Sigmoid colon (tissue), 7 donors: ENCODE results near the gene ATG7. TPM values are rescaled to one million over a fixed set of nuclear protein-coding genes. Genes with fewer than 3 reads are reported as not detected.

Experiments
- DNase-seq: peaks from one replicate; pipeline ENCODE4 v3.0.0-alpha.2; 2019
- H3K27ac ChIP-seq, 4 donors: fragments of 200-600 bp; sonication (generic); one replicate each; pipeline ENCODE4 v1.5.1; 2016 to 2019; ENCODE audit warnings: mild to moderate bottlenecking in 1 of 4
- H3K27me3 ChIP-seq, 3 donors: fragments of 200-600 bp; sonication (generic); one replicate each; pipeline ENCODE4 v1.5.1; 2019; ENCODE audit warnings: mild to moderate bottlenecking in 1 of 3
- H3K36me3 ChIP-seq, 4 donors: fragments of 200-600 bp; sonication (generic); one replicate each; pipeline ENCODE4 v1.5.1; 2016 to 2019
- H3K4me1 ChIP-seq, 4 donors: fragments of 200-600 bp; sonication (generic); one replicate each; pipeline ENCODE4 v1.5.1; 2017 to 2019
- H3K4me3 ChIP-seq, 4 donors: fragments of 200-600 bp; sonication (generic); one replicate each; pipeline ENCODE4 v1.5.1; 2017 to 2019; ENCODE audit warnings: mild to moderate bottlenecking in 2 of 4, moderate library complexity in 1 of 4
- H3K9me3 ChIP-seq, 4 donors: fragments of 200-600 bp in 3 of 4; sonication (generic) in 3 of 4; one replicate each; pipeline versions ENCODE4 v1.5.1 to v1.6.1; 2013 to 2019
- EP300 ChIP-seq, 4 donors: sonication (generic); formaldehyde crosslinking; IDR thresholded peaks; one replicate each; pipeline ENCODE4 v1.6.1; 2017; ENCODE audit warnings: antibody characterized with exemption in 4 of 4
- POLR2A ChIP-seq, 2 donors: fragments of 450-650 bp; IDR thresholded peaks; one replicate each; pipeline ENCODE4 v1.6.1; 2016; ENCODE audit warnings: antibody characterized with exemption in 2 of 2, mild to moderate bottlenecking in 2 of 2, moderate library complexity in 2 of 2
- POLR2AphosphoS5 ChIP-seq, 4 donors: sonication (generic); formaldehyde crosslinking; IDR thresholded peaks; one replicate each; pipeline ENCODE4 v1.6.1; 2017; ENCODE audit warnings: antibody characterized with exemption in 4 of 4
- WGBS, 2 donors: extraction: QIAGEN DNeasy Blood & Tissue Kit; methylation state at CpG; one replicate each; pipeline ENCODE4 v1.1.7; 2013; 5-methylcytosine and 5-hydroxymethylcytosine counted together
- intact Hi-C: fragments of 100-400 bp; cut with DNase I; formaldehyde crosslinking; loops from one replicate; pipeline ENCODE4 v1.15.1; 2023
- polyA plus RNA-seq, 3 donors: library from polyadenylated mRNA; stranded (reverse); fragments of 200-250 nt; gene quantifications; one replicate each; pipeline ENCODE4 v1.2.3, GENCODE V29; 2013
- small RNA-seq, 3 donors: library from RNA; depleted of rRNA; stranded (forward); fragments of <200 nt; gene quantifications; one replicate each; pipeline ENCODE3, GENCODE V24; 2016
- total RNA-seq, 4 donors: library from RNA; depleted of rRNA; stranded (reverse); fragments of >200 nt; gene quantifications; one replicate each; pipeline ENCODE4 v1.1.0, GENCODE V29; 2016
- TF ChIP-seq, protein P1 (sequence below), 4 experiments: fragments of 450-650 bp in 3 of 4; fragments of 200-600 bp in 1 of 4; IDR thresholded peaks; one replicate each; pipeline ENCODE4 v1.5.1; 2016 to 2019; ENCODE audit warnings: antibody characterized with exemption in 4 of 4, mild to moderate bottlenecking in 3 of 4, moderate library complexity in 2 of 4
- donor health status: healthy with polysubstance abuse.
- donor health status: Bipolar disorder and iron deficiency.
- donor health status: healthy.

Gene ATG7
- total and polyA plus RNA-seq, 7 donors, result 12.5 to 62.9 (median 34.8) TPM

DNA sequence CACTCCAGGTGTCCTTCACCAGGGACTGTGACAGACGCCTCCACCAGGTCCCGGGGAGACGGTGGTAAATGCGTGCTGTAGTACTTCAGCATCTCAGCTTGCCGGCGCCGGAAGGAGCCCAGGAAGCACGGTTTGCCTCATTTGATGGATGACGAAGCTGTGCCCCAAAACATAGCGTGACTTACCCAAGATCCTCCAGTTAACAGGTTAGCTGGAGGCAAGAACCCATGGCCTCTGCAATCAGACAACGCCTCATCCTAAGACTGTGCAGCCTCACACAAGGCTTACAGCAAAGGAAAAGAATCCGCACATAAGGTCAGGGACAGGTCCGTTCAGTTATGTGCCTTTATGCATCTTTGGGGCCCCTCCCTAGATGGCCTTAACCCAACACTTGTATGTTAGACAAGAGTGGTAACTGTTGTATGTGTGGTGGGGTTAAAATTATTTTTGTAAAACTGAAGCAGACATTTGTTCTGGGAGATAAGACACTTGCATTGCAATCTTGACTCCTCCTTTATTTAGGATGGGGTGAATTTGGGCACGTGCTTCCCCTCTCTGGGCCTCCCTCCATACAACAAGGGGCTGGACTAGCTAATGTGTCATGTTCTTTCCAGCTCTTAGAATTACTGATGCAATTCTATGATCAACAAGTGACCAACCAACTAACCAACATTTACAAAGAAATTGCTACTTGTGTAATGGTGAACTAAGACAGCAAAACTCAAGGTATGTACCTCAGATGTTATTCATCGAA lies 332.1 kb downstream of the ATG7 start:
- peaks cover 3 to 95% (median 91%) of the 10 kb centered on the region in 4 donors for H3K4me1 ChIP-seq

DNA sequence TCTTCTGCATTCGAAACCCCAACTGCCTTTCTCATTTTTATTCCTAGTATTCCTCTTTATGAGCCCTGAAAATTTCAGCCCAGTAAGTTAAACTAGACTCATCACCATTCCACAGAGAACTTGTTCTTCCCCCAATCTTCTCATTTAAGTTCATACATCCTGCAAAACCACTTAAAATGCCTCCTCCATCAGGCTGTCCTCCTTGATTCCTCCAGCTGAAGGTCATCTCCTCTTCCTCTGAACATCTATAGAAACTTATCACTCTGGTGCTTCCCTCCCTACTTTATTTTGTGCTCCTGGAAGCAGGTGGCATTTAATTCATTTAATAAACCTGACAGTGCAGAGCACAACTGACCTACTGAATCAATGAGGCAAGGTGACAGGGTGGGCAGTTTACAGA lies 333.2 kb downstream of the ATG7 start:
- H3K9me3 ChIP-seq, result no peaks in the 10 kb centered on the region
- peaks cover 3 to 95% (median 92%) of the 10 kb centered on the region in 4 donors for H3K4me1 ChIP-seq
- WGBS, 2 donors, result 90 to 94% methylated on average over 1 of the region's 1 CpG
- H3K36me3 ChIP-seq, result no peaks in the 10 kb centered on the region
- TF ChIP-seq POLR2A (IDR thresholded peaks at IDR 0.05), result no peak
- no peak for TF ChIP-seq POLR2AphosphoS5 (IDR thresholded peaks at IDR 0.05)
- TF ChIP-seq EP300 (IDR thresholded peaks at IDR 0.05), result no peak
- TF ChIP-seq, protein P1, sequence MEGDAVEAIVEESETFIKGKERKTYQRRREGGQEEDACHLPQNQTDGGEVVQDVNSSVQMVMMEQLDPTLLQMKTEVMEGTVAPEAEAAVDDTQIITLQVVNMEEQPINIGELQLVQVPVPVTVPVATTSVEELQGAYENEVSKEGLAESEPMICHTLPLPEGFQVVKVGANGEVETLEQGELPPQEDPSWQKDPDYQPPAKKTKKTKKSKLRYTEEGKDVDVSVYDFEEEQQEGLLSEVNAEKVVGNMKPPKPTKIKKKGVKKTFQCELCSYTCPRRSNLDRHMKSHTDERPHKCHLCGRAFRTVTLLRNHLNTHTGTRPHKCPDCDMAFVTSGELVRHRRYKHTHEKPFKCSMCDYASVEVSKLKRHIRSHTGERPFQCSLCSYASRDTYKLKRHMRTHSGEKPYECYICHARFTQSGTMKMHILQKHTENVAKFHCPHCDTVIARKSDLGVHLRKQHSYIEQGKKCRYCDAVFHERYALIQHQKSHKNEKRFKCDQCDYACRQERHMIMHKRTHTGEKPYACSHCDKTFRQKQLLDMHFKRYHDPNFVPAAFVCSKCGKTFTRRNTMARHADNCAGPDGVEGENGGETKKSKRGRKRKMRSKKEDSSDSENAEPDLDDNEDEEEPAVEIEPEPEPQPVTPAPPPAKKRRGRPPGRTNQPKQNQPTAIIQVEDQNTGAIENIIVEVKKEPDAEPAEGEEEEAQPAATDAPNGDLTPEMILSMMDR (IDR thresholded peaks at IDR 0.05), result no peak
- H3K27ac ChIP-seq, result peak overlapping the region; percentile 55 to 94 (median 89)
- intact Hi-C loops, result loop anchor here (10.0 kb wide), 1 partner anchor 511 kb away; no protein-coding TSS in a partner anchor
- no peak overlapping the region for H3K4me3 ChIP-seq
- no peak for DNase-seq
- H3K27me3 ChIP-seq, result no peaks in the 10 kb centered on the region

More for the DNA sequence above, 332.1 kb downstream of the ATG7 start:
- Histone ChIP-seq H3K27ac (peak overlapping the region; percentile 85 to 94 (median 89)), H3K4me3 (no peak overlapping the region), H3K36me3 (no peaks in the 10 kb centered on the region), H3K9me3 (no peaks in the 10 kb centered on the region), H3K27me3 (no peaks in the 10 kb centered on the region)
- TF ChIP-seq POLR2A (IDR thresholded peaks at IDR 0.05) (no peak), POLR2AphosphoS5 (IDR thresholded peaks at IDR 0.05) (peak in 1 of 4 donors; percentile 39), EP300 (IDR thresholded peaks at IDR 0.05) (no peak)
- TF ChIP-seq, protein P1 (IDR thresholded peaks at IDR 0.05), result no peak
- intact Hi-C loops, result loop anchor here (1.0 to 10.0 kb wide), 2 partner anchors 38 to 510 kb away; no protein-coding TSS in a partner anchor
- DNase-seq, result no peak
- 78 to 81% methylated on average over 15 of the region's 15 CpGs for WGBS, 2 donors

DNA sequence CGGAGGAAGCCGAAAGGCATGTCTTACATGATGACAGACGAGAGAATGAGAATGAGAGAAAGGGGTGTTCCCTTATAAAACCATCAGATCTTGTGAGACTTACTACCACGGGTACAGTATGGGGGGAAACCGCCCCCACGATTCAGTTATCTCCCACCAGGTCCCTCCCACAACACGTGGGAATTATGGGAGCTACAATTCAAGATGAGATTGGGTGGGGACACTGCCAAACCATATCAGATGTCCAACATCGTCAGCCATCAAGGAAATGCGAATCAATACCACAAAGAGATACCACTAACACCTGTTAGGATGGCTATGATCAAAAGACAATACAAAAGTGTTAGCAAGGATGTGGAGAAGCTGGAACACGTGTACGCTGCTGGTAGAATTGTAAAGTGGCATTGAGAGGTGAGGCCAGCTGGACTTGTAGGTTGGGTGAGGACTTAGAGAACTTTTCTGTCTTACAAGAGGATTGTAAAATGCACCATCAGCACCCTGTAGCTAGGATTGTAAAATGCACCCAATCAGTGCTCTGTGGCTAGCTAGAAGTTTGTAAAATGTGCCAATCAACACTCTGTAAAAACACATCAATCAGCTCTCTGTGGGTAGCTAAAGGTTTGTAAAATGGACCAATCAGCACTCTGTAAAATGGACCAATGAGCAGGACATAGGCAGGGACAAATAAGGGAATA lies 334.0 kb downstream of the ATG7 start:
- Histone ChIP-seq H3K4me1 (peaks cover 0 to 95% (median 92%) of the 10 kb centered on the region in 4 donors), H3K36me3 (no peaks in the 10 kb centered on the region), H3K4me3 (no peak overlapping the region), H3K9me3 (no peaks in the 10 kb centered on the region), H3K27me3 (no peaks in the 10 kb centered on the region), H3K27ac (peak overlapping the region; percentile 5 to 94 (median 57))
- intact Hi-C loops, result loop anchor here (10.0 kb wide), 1 partner anchor 511 kb away; no protein-coding TSS in a partner anchor
- WGBS, 2 donors, result 80 to 88% methylated on average over 11 of the region's 11 CpGs
- TF ChIP-seq POLR2A (IDR thresholded peaks at IDR 0.05), result no peak
- TF ChIP-seq POLR2AphosphoS5 (IDR thresholded peaks at IDR 0.05), result no peak
- TF ChIP-seq, protein P1 (IDR thresholded peaks at IDR 0.05), result no peak
- TF ChIP-seq EP300 (IDR thresholded peaks at IDR 0.05), result no peak
- DNase-seq, result no peak

- WGBS, 2 donors, result 88 to 96% methylated on average over 6 of the region's 6 CpGs
- DNase-seq, result no peak
- H3K27ac ChIP-seq, result peak overlapping the region; percentile 10 to 94 (median 66)
- no peak overlapping the region for H3K4me3 ChIP-seq
- no peaks in the 10 kb centered on the region for H3K36me3 ChIP-seq
- intact Hi-C loops, result loop anchor here (10.0 kb wide), 1 partner anchor 512 kb away; no protein-coding TSS in a partner anchor
- peaks cover 0 to 95% (median 92%) of the 10 kb centered on the region in 4 donors for H3K4me1 ChIP-seq
- H3K9me3 ChIP-seq, result no peaks in the 10 kb centered on the region
- TF ChIP-seq POLR2AphosphoS5 (IDR thresholded peaks at IDR 0.05) (peak in 2 of 4 donors; percentile 57 to 65), POLR2A (IDR thresholded peaks at IDR 0.05) (no peak), EP300 (IDR thresholded peaks at IDR 0.05) (no peak)
- TF ChIP-seq, protein P1 (IDR thresholded peaks at IDR 0.05), result no peak
- H3K27me3 ChIP-seq, result no peaks in the 10 kb centered on the region
Measured at GRCh38 chr3:11606865-11607440, 334.8 kb downstream of the ATG7 start.

Small RNA genes within 50 kb of the gene (small RNA-seq; reads per million reads assigned to genes)
- gene AC022001.1 (0 reads per million in 3 donors), gene AC026185.1 (0 reads per million in 3 donors), gene AC083855.1 (0 reads per million in 3 donors)

Other genes starting within 250 kb of the ATG7 start
- 10 to 100 TPM in 1 of 4 donors, 1 to 10 TPM in 3; 3.9 to 57.3 (median 4.6) TPM for gene HRH1, start 117.9 kb upstream of the ATG7 start, total RNA-seq
- gene HRH1, start 117.9 kb upstream of the ATG7 start, polyA plus RNA-seq, result 1 to 10 TPM; 1.8 to 8.3 (median 2.8) TPM